K562 (cell line): ENCODE measurements around the gene ZRANB3.

Source experiments
- ATF4 ChIP-seq: fragments of 450-650 bp; formaldehyde crosslinking; IDR thresholded peaks from 2 replicates; pipeline ENCODE4 v1.4.0; 2022; ENCODE audit warnings: mild to moderate bottlenecking, moderate library complexity
- CTCF ChIP-seq, 3 experiments: IDR thresholded peaks in 2 of 3; conservative IDR thresholded peaks in 1 of 3; 2 replicates each; pipeline ENCODE4 v1.5.1; 2011 to 2012; ENCODE audit warnings: low read length in 3 of 3, mild to moderate bottlenecking in 3 of 3, control low read depth in 2 of 3, improper control_type of control experiment in 1 of 3, inconsistent platforms in 1 of 3, low read depth in 1 of 3, mixed read lengths in 1 of 3, moderate library complexity in 1 of 3; ENCODE audit not compliant: insufficient read depth in 2 of 3
- EP300 ChIP-seq: IDR thresholded peaks from 2 replicates; pipeline ENCODE4 v1.6.1; 2012; ENCODE audit warnings: low read length, improper control_type of control experiment
- FOXA3 ChIP-seq, 2 experiments: fragments of 450-650 bp in 1 of 2; sonication (generic) in 1 of 2; formaldehyde crosslinking; IDR thresholded peaks in 1 of 2; conservative IDR thresholded peaks in 1 of 2; 2 replicates each; pipeline versions ENCODE4 v1.4.0 to v1.8.0; 2020 to 2022; ENCODE audit warnings: mild to moderate bottlenecking in 2 of 2, missing genetic modification reagents in 1 of 2
- JUN ChIP-seq, 2 experiments: sonication (generic) in 1 of 2; formaldehyde crosslinking in 1 of 2; IDR thresholded peaks; 2 replicates each; pipeline versions ENCODE4 v1.6.1 to v1.8.0; 2012 to 2022; ENCODE audit warnings: borderline replicate concordance in 2 of 2, mild to moderate bottlenecking in 2 of 2, improper control_type of control experiment in 1 of 2, low read depth in 1 of 2, low read length in 1 of 2, missing genetic modification reagents in 1 of 2
- POLR2AphosphoS5 ChIP-seq: IDR thresholded peaks from 2 replicates; pipeline ENCODE4 v1.6.1; 2011; ENCODE audit warnings: mild to moderate bottlenecking, low read depth, low read length, moderate library complexity; ENCODE audit not compliant: control insufficient read depth, insufficient read depth
- XRCC5 ChIP-seq: fragments of 200-400 bp; formaldehyde crosslinking; IDR thresholded peaks from 2 replicates; pipeline ENCODE4 v1.6.1; 2017; ENCODE audit warnings: low read depth, mild to moderate bottlenecking, low read length
- ZNF77 ChIP-seq: fragments of 250-450 bp; sonication (Bioruptor Pico); IDR thresholded peaks from 2 replicates; pipeline ENCODE4 v1.5.0; 2020

- TF ChIP-seq FOXA3 (CRISPR knock-in tag; conservative IDR thresholded peaks at IDR 0.05 in 1 of 2, IDR thresholded peaks at IDR 0.05 in 1 of 2) (no peak), POLR2AphosphoS5 (no peak), CTCF (IDR thresholded peaks at IDR 0.05 in 2 of 3, conservative IDR thresholded peaks at IDR 0.05 in 1 of 3; ENCODE audit: insufficient read depth in 2 of 3, low read depth in 1 of 3, low read length in 3 of 3) (no peak), ATF4 (CRISPR knock-in tag) (no peak), EP300 (no peak), ZNF77 (CRISPR knock-in tag) (no peak), XRCC5 (no peak), JUN (IDR thresholded peaks at IDR 0.05; ENCODE audit: borderline replicate concordance, low read depth, low read length) (no peak), JUN (CRISPR knock-in tag; IDR thresholded peaks at IDR 0.05; ENCODE audit: borderline replicate concordance) (no peak)
Measured at GRCh38 chr2:135203944-135204343, 327.1 kb downstream of the ZRANB3 start.
